Stimulated activated CD4-positive, alpha-beta T cell treated with anti-CD3 and anti-CD28 coated beads, Interleukin-2, amount 100 ng/mL, for 4 hours (primary cell): Measurements from ENCODE around the gene C9orf152.

Source experiments
- DNase-seq: peaks from one replicate; pipeline ENCODE4 v3.0.0-alpha.2; 2020; ENCODE audit warnings: low read depth

C9orf152 gene

GRCh38 chr9:110180511-110181434 lies 27.2 kb downstream of the C9orf152 start:
- no peak for DNase-seq

GRCh38 chr9:110179734-110180133 lies 28.2 kb downstream of the C9orf152 start:
- no peak for DNase-seq

GRCh38 chr9:110178281-110178680 lies 29.7 kb downstream of the C9orf152 start:
- DNase-seq = no peak

GRCh38 chr9:110175275-110175968 lies 32.5 kb downstream of the C9orf152 start:
- no peak for DNase-seq

GRCh38 chr9:110173322-110173642 lies 34.7 kb downstream of the C9orf152 start:
- DNase-seq = no peak

- no peak for DNase-seq
Observed at GRCh38 chr9:110170357-110171257, 37.4 kb downstream of the C9orf152 start.

GRCh38 chr9:110168486-110168885 lies 39.5 kb downstream of the C9orf152 start:
- no peak for DNase-seq

- DNase-seq = no peak
Observed at GRCh38 chr9:110161940-110162339, 46.0 kb downstream of the C9orf152 start.

- no peak for DNase-seq
Observed at GRCh38 chr9:110160685-110161084, 47.3 kb downstream of the C9orf152 start.

GRCh38 chr9:110160123-110160522 lies 47.8 kb downstream of the C9orf152 start:
- no peak for DNase-seq

GRCh38 chr9:110157823-110158664 lies 49.9 kb downstream of the C9orf152 start:
- DNase-seq = no peak

GRCh38 chr9:110156902-110157301 lies 51.1 kb downstream of the C9orf152 start:
- DNase-seq = no peak

GRCh38 chr9:110156416-110156815 lies 51.5 kb downstream of the C9orf152 start:
- DNase-seq = no peak

- no peak for DNase-seq
Observed at GRCh38 chr9:110155751-110156150, 52.2 kb downstream of the C9orf152 start.

GRCh38 chr9:110153431-110153830 lies 54.5 kb downstream of the C9orf152 start:
- DNase-seq = no peak

GRCh38 chr9:110152704-110153374 lies 55.1 kb downstream of the C9orf152 start:
- DNase-seq = no peak
